GM19438 (cell line): ENCODE data around the gene VTI1A.

Experiments used
- ATAC-seq: cut with Tn5 transposase; IDR thresholded peaks from one replicate; pipeline ENCODE4 v1.9.1; 2021; ENCODE audit warnings: low read depth; ENCODE audit not compliant: unreplicated experiment

VTI1A gene

GRCh38 chr10:112794201-112794600 is 347.2 kb downstream of the VTI1A start:
- ATAC-seq: no peak

- ATAC-seq: no peak
Measured at GRCh38 chr10:112795067-112795466, 348.1 kb downstream of the VTI1A start.

- no peak for ATAC-seq
Measured at GRCh38 chr10:112797197-112797596, 350.2 kb downstream of the VTI1A start.

GRCh38 chr10:112797855-112798254 is 350.8 kb downstream of the VTI1A start:
- no peak for ATAC-seq

- ATAC-seq: no peak
Measured at GRCh38 chr10:112799038-112799437, 352.0 kb downstream of the VTI1A start.

GRCh38 chr10:112799726-112800510 is 352.9 kb downstream of the VTI1A start:
- ATAC-seq: no peak

GRCh38 chr10:112801004-112801403 is 354.0 kb downstream of the VTI1A start:
- no peak for ATAC-seq

- ATAC-seq: no peak
Measured at GRCh38 chr10:112801748-112802147, 354.7 kb downstream of the VTI1A start.

GRCh38 chr10:112802411-112803022 is 355.5 kb downstream of the VTI1A start:
- ATAC-seq: no peak

GRCh38 chr10:112803961-112804401 is 357.0 kb downstream of the VTI1A start:
- ATAC-seq: no peak

GRCh38 chr10:112805254-112805590 is 358.2 kb downstream of the VTI1A start:
- ATAC-seq: no peak

GRCh38 chr10:112805701-112806100 is 358.7 kb downstream of the VTI1A start:
- no peak for ATAC-seq

- no peak for ATAC-seq
Measured at GRCh38 chr10:112807013-112807412, 360.0 kb downstream of the VTI1A start.

- no peak for ATAC-seq
Measured at GRCh38 chr10:112809736-112810135, 362.7 kb downstream of the VTI1A start.

GRCh38 chr10:112810711-112811151 is 363.7 kb downstream of the VTI1A start:
- ATAC-seq: no peak

- no peak for ATAC-seq
Measured at GRCh38 chr10:112811741-112812551, 364.9 kb downstream of the VTI1A start.

GRCh38 chr10:112812586-112812985 is 365.6 kb downstream of the VTI1A start:
- no peak for ATAC-seq

- no peak for ATAC-seq
Measured at GRCh38 chr10:112813866-112814591, 367.0 kb downstream of the VTI1A start.

- ATAC-seq: no peak
Measured at GRCh38 chr10:112815269-112816032, 368.4 kb downstream of the VTI1A start.

- no peak for ATAC-seq
Measured at GRCh38 chr10:112816033-112816430, 369.0 kb downstream of the VTI1A start.
